Jurkat, Clone E6-1 (cell line): Measurements from ENCODE around the gene UTP25.
A peak's percentile ranks its signal among the peaks of the same experiment; 100 is the strongest.

Experiments
- DNase-seq: peaks from one replicate; pipeline ENCODE4 v3.0.0-alpha.2; 2011; ENCODE audit warnings: low read depth, low spot score
- H3K4me3 ChIP-seq: 2 replicates; pipeline ENCODE4 v1.5.1; 2011; ENCODE audit warnings: mild to moderate bottlenecking, low read length, control low read depth, moderate library complexity

Gene UTP25

DNA sequence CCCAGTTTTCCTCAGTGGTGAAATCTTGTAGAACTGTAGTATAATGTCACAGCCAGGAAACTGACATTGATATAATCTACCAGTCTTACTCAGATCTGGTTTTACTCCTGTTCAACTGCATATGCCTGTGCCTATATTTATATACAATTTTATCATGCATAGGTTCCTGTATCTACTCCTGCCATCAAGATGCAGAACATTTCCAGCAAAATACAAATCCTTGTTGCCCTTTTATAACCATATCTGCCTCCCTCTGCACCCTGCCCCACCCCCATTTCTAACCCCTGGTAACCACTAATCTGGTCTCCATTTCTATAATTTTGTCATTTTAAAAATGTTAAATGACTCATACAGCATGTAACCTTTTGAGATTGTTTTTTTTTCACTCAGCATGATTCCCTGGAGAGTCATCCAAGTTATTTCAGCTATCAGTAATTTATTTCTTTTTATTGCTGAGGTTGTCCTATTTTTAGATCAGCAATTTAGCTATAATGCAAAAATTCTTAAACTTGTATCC, 8.1 kb downstream of the UTP25 start:
- H3K4me3 ChIP-seq: no peak overlapping the region
- no peak for DNase-seq

DNA sequence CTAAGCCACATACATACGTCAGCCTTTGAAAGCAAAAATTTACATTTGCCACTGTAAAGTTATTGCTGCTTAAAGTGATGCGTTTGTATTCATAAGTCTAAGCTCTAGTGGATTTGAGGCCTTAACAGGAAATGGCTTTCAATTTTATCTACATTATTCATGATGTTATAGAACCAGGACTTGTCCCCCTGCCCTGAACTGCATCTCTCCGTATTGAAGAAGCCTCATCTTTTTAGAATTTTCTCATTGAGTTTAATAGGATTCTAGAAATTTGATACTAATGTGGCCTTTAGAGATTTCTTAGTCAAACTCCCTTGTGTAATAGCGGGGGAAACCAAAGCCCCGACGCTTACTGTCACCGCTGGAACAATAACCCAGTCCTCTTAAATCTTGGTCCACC, 9.9 kb downstream of the UTP25 start:
- H3K4me3 ChIP-seq: no peak overlapping the region
- no peak for DNase-seq

DNA sequence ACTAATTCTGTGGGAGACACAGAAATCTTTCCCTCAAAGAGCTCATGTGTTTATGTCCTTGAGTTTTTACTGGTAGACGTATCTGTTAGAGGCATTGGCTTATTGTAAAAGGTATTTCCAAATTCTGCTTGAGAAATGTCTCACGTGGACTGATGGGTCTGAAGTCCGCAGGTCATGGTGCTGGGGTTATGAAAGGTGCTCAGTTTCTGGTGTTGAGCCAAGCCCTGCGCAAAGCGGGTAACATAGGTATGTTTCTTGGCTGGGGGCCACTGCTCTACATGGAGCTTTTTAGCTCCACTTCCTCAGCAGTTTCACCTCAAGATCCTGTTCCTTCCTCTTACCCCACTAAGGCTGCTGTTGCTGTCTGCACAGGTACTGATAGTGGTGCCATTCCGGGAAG, 10.8 kb downstream of the UTP25 start:
- no peak for DNase-seq
- H3K4me3 ChIP-seq: no peak overlapping the region

DNA sequence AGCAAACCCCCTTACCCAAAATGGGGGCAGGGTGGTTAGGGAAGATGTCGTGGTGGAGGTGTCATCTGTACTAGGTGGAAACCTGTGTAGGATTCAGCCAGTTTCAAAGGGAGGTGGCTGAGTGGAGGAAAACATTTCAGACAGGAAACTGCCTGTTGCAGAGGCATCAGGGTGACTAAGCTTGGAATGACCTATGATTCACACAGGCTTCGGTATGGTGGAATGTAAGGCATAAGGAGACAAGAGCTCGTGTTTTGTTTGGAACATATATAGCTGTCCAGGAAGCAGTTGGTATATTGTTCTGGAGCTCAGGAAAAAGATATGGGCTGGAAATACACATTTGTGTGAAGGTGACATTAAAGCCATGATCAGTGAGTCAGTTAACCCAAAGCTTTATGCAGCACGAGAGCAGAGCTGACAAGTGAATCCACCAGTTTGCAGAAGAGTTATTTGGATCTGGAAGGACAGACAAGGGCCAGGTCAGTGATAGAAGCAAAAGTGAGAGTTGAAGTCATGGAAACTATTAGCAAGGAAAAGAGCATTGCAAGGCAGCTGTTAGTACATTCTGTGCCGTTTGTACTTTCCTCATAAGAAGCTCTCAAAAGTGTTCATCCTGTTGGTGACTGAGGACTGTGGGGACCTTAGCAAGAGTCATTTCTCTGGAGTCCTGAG, 12.2 kb downstream of the UTP25 start:
- DNase-seq: no peak
- no peak overlapping the region for H3K4me3 ChIP-seq

DNA sequence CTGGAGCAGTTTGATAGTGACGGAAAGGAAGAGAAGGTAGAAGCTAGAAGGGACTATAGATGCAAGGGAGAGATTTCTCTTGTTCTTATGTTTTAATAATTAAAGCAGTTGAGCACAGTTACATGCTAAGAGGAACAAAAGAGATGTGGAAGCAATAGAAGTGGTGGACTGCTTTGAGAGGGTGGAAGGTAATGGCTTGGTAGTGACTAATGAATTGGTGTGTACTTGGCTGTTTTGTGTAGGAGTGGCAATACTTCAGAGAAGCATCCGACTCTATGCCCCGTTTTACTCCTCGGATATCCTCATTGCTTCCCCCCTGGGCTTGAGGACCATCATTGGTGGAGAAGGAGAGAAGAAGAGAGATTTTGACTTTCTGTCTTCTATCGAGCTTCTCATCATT, 12.8 kb downstream of the UTP25 start:
- DNase-seq: no peak
- H3K4me3 ChIP-seq: no peak overlapping the region

DNA sequence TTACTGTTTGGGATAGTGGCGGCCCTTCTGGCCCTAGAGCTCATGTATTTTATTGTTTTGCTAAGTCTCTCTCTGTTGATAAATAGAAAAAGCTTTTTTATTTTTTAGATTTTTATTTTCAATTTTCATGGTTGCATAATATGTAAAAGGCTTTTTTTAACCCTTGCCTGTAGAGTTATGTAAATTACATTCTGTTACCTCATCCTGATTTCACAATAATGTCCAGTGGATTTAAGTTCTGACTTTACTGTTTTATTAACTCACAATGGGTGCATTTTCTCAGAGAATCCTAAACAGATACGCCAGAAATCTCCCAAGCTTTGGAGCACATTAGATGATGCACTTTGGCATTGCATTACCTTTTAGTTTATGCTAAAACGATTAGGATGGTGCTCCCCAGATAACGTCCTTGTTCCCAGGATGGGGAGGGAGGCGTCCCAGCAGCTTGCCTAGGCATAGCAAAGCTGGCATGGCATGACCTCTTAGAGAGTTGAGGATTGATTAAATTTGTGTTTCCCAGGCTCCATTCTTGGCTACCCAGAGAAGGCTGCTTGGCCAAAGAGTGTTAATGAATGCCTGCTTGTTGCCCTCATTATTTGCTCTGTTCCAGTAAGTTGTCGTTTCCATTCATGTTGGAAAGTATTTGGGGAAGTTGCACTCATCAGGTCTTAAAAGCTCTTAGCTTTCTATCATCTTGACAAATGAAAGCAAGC, 17.1 kb downstream of the UTP25 start:
- no peak for DNase-seq

DNA sequence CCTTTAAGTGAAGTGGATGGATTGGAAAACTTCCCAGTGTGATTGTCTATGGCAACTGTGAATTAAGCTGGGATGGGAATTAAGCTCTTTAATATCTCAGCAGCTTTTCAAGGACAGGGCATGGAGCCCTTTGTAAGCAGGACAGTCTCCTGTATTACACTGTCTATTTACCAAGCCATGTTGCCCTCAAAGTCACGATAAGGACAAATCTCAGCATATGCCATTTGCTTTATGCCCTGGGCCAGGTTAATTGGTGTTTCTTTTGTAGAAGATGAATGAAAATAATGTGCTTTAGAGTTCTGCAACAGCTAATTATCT, 17.6 kb downstream of the UTP25 start:
- no peak overlapping the region for H3K4me3 ChIP-seq
- DNase-seq: no peak

More for the DNA sequence above, 17.1 kb downstream of the UTP25 start:
- no peak overlapping the region for H3K4me3 ChIP-seq

DNA sequence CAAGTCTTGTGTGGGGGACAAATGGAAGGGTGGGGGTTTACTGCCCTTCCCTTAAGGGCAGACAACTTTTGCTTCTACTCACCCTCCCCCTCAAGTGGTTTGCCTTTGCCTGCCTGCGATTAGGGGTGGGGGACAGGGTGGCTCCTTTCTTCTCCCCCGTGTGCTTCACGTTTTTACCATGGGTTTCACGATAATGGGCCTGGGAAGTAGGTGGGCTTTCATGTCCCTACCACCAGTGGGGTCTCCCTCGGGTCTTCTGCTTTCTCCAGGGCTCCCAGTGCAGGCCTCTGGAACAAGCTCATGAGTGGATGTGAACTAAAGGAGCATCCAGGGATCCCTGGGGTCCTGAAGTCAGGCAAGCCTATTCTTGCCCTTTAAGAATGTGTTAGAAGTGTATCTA, 21.6 kb downstream of the UTP25 start:
- no peak overlapping the region for H3K4me3 ChIP-seq
- no peak for DNase-seq

DNA sequence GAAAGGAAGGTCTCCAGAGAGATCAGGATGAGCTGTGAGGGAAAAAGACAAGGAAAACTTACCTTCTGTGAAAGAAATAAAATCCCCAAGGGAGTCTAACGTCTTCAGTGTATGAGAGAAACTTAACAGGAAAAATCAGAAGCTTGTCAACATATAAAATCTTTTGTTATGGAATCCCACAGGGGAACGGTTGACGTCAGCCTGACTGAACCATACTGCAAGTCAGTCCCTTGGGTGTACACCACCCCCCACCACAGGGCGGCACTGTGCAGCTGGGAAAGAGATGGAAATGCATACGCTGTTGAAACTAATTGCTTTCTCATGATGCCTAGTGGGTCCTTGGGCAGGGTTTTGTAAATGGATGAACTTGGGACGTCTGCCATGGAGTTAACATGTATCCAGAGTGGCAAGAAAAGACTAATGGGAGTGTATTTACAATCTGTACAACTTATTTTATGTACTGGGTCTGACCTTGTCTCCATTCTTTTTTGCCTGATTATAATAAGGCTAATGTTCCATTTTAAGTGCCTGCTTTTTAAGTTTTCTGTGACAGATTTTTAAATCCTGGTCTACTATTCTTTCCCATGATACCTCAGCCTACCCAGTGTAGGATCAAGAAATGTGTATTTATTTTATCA, 22.7 kb downstream of the UTP25 start:
- no peak overlapping the region for H3K4me3 ChIP-seq
- DNase-seq: no peak

DNA sequence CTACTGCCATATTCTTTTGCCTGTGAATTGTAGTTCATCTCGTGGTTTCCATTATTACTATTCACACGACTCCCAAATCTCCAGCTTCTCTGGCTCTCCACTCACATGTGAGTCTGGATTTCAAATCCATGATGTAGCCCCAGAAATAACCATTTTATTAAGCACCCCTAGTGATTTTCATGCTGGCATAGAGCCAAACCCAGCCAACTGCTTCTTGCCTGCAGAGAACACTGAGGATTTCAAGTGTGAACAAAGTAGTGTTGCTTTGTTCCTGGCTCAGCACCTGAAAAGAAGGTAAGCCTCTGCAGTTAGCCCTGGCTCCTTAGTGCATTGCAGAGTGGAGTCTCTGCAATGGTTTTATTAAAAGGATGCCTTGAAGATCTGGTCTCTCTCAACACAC, 25.9 kb downstream of the UTP25 start:
- DNase-seq: no peak
- no peak overlapping the region for H3K4me3 ChIP-seq

DNA sequence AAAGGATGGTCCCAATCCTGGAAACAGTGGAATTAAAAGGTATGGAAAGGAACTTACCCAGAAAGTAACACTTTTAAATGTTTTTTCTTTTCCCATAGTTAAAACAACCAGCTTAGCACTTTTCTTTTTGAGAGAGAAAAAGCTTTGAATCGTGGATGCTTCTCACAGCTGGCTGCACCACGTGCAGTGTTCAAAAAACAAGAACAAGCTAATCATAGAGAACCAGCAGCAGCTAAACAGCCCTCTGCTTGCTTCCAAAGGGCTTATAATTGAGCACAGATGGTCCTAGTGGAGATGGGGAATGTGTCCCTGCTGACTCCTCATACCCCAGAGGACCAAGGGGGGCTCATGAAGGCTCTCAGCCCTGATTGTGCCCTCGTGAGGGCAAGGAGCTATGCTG, 26.4 kb downstream of the UTP25 start:
- H3K4me3 ChIP-seq: no peak overlapping the region
- DNase-seq: no peak

DNA sequence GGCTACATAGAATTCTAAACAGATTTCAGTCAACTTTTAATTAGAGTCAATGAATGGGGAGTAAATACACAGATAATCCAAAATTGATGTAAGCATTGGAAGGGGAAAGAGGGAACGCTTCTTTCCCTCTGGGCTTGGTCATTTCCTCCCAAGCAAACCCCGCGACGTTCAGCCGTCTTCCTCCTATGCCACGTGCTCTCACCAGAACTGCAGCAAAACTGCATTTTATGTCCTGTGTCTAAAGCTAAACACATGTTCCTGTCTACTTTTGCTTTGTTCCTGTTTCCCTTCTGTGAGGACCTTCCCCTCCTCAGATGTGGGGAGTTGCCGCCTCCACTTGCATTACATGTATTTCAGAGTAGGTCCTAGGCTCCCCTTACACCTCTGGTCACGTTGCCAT, 27.2 kb downstream of the UTP25 start:
- no peak overlapping the region for H3K4me3 ChIP-seq
- no peak for DNase-seq

DNA sequence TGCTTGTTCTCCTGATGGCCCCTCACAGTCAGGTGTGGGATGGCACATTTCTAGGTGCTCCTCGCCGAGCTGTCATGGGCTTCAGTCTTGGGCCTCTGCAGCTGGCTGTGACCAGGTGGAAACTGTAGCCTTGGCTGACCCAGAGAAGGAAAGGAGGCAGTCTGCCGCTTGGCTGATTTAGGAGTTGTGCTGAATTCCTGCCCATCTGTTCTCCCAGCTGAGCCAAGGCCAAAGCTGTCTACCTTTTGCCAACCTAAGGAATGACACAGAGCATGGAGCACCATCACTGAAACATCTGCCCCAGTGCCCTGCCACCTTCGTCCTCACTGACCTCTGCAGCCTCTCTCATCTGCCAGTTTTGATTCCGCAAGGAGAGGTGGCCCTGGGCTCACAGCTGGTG, 27.9 kb downstream of the UTP25 start:
- no peak overlapping the region for H3K4me3 ChIP-seq
- no peak for DNase-seq

DNA sequence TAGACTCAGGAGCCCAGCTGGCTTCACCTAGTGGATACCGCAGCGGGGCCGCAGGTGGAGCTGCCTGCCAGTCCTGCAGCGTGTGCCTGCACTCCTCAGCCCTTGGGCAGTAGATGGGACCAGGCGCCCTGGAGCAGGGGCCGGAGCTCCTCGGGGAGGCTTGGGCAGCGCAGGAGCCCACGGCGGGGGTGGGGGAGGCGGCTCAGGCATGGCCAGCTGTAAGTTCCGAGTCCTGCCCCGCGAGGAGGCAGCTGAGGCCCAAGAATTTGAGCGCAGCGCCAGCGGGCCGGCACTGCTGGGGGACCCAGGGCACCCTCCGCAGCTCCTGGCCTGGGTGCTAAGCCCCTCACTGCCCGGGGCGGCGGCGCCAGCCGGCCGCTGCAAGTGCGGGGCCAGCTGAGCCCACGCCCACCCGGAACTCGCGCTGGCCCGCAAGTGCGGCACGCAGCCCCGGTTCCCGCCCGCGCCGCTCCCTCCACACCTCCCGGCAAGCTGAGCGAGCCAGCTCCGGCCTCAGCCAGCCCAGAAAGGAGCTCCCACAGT, 30.9 kb downstream of the UTP25 start:
- no peak overlapping the region for H3K4me3 ChIP-seq
- DNase-seq: no peak

DNA sequence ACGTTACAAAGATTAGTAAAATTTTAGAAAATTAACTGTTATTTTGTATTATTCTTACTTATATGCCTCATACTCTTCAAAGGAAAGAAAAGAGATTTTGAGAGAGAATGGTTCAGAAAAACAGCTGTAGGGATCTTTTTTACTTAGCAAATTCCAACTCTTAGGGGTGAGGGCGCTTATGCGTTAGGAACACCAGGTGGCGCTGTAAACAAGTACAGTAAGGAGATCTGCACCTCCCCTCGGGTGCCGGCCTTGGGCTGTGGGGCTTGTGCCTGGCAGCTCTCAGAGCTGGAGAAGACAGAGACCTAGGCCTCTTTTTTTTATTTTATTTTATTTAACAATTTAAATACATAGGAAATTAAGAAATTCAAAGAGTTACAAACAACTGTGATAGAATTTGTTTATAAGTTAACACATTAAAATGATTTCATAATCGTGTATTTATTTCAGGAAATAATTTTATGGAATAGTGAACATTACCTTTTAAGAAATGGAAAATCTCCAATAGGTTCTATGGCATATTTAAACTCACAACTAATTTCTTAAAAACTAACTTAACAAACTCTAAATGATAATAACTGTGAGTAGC, 32.6 kb downstream of the UTP25 start:
- DNase-seq: peak; percentile 76
- no peak overlapping the region for H3K4me3 ChIP-seq

DNA sequence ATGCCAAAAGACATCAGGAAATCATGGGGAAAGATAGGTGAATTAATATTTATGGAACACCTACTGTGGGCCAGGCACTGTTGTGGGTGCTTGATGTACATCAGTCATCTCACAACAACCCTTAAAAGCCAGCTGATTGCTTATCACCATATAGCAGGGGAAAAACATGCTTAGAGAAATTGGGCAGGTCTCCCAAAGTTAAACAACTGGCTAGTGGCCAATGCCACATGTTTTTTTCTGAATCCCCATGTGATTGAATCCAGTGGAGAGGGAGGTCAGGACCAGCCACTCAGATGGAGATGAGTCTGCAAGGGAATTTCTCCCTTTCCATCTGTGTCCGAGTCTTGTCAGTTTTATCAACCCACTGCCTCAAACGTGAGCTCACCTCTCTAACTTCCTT, 33.5 kb downstream of the UTP25 start:
- DNase-seq: no peak
- H3K4me3 ChIP-seq: no peak overlapping the region

DNA sequence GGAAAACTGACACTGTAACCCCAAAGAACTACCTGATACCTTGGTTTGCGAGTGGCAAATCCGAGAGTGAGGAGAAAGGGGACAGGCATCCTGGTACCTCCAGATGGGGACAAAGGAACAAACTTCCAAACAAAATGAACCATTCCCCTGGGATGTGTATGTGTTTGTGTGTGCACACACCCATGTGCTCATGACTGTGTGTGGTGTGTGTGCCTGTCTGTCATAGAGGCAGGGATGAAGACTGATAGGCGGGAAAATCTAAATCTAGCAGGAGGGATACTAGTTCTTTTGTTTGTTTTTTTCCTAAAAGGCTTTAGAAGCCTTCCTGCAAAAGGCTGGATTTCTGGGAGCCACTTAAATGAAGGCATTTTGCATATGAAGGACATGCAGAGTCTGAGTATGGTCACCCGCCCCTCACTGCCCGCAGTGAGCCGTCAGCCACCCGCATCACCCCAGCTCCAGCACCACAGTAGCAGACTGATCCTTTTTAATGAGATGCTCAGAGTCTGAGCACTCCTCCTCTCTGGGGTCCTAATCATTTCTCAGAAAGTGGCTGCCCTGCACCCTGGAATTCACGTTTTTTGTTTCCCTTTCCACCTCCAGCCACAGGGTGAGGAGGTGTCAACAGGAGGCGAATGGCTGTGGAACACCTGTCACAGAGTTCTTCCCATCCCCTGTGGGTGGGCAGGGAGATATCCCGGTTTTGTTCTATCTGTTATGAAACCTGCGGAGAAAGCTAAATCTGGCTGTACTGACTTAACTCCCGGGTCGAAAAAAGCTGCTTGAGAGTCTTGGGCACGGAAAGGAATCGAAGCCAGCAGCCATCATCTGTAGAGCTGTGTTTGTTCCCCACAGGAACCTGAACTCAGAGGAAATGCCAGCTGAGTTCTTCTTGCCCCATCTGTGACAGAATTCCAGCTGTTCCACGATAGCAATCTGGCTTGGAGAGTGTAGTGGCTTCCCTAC, 34.9 kb downstream of the UTP25 start:
- H3K4me3 ChIP-seq: no peak overlapping the region
- DNase-seq: no peak

DNA sequence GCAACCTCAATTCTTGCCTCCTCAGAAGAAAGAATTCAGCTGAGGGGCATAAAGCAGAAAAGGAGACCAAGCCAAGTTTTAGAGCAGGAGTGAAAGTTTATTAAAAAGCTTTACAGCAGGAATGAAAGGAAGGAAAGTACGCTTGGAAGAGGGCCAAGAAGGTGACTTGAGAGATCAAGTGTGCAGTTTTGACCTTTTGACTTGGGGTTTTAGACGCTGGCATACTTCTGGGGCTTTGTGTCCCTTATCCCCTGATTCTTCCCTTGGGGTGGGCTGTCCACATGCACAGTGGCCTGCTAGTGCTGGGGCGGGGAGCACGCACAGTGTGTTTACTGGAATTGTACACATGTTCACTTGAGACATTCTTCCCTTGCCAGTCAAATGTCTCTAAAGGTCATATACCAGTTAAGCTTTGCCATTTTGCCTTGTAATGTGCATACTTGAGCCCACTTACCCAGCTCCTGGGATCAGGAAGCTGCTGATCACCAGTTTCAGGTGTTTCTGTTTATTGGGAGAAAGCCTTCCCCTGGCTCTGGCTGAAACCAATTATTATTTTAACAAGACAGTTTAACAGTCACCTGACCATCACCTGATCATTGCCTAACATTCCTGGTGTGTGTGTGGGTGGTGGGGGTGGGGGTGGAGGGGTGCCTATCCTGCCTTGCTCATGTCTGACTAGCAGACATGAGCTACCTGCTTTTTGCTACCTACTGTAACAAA, 36.2 kb downstream of the UTP25 start:
- H3K4me3 ChIP-seq: no peak overlapping the region
- DNase-seq: no peak
